GM12891 (cell line): ENCODE data around the gene DLX2.

Source experiments
- POLR2A ChIP-seq: IDR thresholded peaks from 2 replicates; pipeline ENCODE4 v1.6.1; 2011; ENCODE audit warnings: low read depth, low read length, control low read depth
- POLR2AphosphoS5 ChIP-seq: IDR thresholded peaks from 2 replicates; pipeline ENCODE4 v1.6.1; 2011; ENCODE audit warnings: low read depth, low read length, control low read depth
- POU2F2 ChIP-seq: IDR thresholded peaks from 2 replicates; pipeline ENCODE4 v1.6.1; 2011; ENCODE audit warnings: low read depth, mild to moderate bottlenecking, control low read depth, low read length, moderate library complexity
- SPI1 ChIP-seq: IDR thresholded peaks from 2 replicates; pipeline ENCODE4 v1.6.1; 2011; ENCODE audit warnings: low read depth, low read length, control low read depth
- TAF1 ChIP-seq: IDR thresholded peaks from 2 replicates; pipeline ENCODE4 v1.6.1; 2011; ENCODE audit warnings: low read depth, low read length, control low read depth

GRCh38 chr2:172084395-172084644 is 18.4 kb downstream of the DLX2 start:
- no peak for TF ChIP-seq POLR2A
- TF ChIP-seq POLR2AphosphoS5, result no peak
- TF ChIP-seq SPI1, result no peak
- no peak for TF ChIP-seq POU2F2
- no peak for TF ChIP-seq TAF1
